Mammary epithelial cell (primary cell): ENCODE results near the gene PLXNA2.

ENCODE experiments used
- EZH2 ChIP-seq: IDR thresholded peaks from 2 replicates; pipeline ENCODE4 v1.6.1; 2012; ENCODE audit warnings: low read length, inconsistent platforms, borderline replicate concordance
- TF ChIP-seq, protein P1 (sequence below), 2 donors: IDR thresholded peaks in 1 of 2; conservative IDR thresholded peaks in 1 of 2; 2 replicates each; pipeline ENCODE4 v1.5.1; 2011 to 2012; ENCODE audit warnings: inconsistent platforms in 2 of 2, low read length in 2 of 2, mild to moderate bottlenecking in 2 of 2, control low read depth in 1 of 2, low read depth in 1 of 2; ENCODE audit not compliant: insufficient read depth in 1 of 2; ENCODE audit errors: extremely low read depth in 1 of 2

DNA sequence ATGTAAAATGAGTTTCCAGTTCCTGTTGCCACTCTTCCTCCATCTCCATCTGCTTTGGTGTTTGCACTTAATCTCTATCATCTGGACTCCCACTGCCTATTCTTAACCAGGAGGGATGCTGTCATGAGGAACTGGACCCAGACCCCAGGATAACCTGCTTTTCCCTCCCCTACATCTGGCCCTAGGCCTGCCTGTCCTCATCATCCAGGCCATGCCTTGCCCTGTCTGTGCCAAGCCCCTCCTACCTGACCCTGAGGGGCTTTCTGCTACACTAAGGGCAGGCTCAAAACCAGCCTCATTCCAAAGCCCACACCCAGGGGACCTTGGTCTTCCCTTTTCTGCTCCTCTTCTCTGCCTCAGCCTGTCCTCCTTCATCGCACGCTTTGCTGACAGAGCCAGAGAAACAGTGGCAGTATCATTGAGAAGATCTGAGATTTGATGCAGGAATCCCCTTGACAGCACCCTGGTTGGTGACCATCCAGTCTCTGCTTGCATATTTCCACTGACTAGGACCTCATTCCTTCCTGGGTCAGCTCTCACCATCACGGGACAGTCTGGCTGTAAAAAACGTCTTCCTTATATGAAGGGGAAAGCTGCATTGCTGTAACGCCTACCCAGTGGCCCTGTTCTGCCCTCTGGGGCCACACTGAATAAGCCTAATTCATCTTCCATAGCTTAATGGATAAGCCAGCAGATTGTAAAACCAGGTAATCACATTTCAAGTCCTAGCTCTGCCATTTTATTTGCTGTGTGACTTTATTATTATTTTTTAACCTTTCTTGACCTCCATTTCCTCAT is 38.8 kb downstream of the PLXNA2 start:
- TF ChIP-seq, protein P1, sequence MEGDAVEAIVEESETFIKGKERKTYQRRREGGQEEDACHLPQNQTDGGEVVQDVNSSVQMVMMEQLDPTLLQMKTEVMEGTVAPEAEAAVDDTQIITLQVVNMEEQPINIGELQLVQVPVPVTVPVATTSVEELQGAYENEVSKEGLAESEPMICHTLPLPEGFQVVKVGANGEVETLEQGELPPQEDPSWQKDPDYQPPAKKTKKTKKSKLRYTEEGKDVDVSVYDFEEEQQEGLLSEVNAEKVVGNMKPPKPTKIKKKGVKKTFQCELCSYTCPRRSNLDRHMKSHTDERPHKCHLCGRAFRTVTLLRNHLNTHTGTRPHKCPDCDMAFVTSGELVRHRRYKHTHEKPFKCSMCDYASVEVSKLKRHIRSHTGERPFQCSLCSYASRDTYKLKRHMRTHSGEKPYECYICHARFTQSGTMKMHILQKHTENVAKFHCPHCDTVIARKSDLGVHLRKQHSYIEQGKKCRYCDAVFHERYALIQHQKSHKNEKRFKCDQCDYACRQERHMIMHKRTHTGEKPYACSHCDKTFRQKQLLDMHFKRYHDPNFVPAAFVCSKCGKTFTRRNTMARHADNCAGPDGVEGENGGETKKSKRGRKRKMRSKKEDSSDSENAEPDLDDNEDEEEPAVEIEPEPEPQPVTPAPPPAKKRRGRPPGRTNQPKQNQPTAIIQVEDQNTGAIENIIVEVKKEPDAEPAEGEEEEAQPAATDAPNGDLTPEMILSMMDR (conservative IDR thresholded peaks at IDR 0.05 in 1 of 2, IDR thresholded peaks at IDR 0.05 in 1 of 2; ENCODE audit: extremely low read depth in 1 of 2, insufficient read depth in 1 of 2, low read depth in 1 of 2, low read length in 2 of 2) = no peak
- no peak for TF ChIP-seq EZH2
